RWPE2 (cell line): ENCODE measurements around the gene MYH15.

Experiments used
- ATAC-seq: fragments of 200-7000 bp; cut with Tn5 transposase; 3 replicates; pipeline ENCODE4 v1.9.1; 2021; ENCODE audit warnings: low read depth
- DNase-seq: peaks from one replicate; pipeline ENCODE4 v3.0.0-alpha.2; 2020; ENCODE audit warnings: low spot score
- H3K27ac ChIP-seq: fragments of 450-650 bp; 2 replicates; pipeline ENCODE4 v1.5.1; 2017; ENCODE audit warnings: mild to moderate bottlenecking; ENCODE audit not compliant: poor library complexity, severe bottlenecking
- H3K27me3 ChIP-seq: fragments of 250-450 bp; sonication (Bioruptor Pico); 2 replicates; pipeline ENCODE4 v1.5.1; 2021; ENCODE audit warnings: mild to moderate bottlenecking, moderate library complexity; ENCODE audit not compliant: insufficient read depth, poor library complexity, severe bottlenecking
- H3K36me3 ChIP-seq: fragments of 250-450 bp; sonication (Bioruptor Pico); 2 replicates; pipeline ENCODE4 v1.5.1; 2020; ENCODE audit warnings: low read depth, mild to moderate bottlenecking, moderate library complexity
- H3K4me1 ChIP-seq: fragments of 250-450 bp; sonication (Bioruptor Pico); 2 replicates; pipeline ENCODE4 v1.5.1; 2021; ENCODE audit warnings: mild to moderate bottlenecking, moderate library complexity; ENCODE audit not compliant: insufficient read depth, poor library complexity, severe bottlenecking
- H3K4me3 ChIP-seq: fragments of 250-450 bp; sonication (Bioruptor Pico); 2 replicates; pipeline ENCODE4 v1.5.1; 2021; ENCODE audit warnings: mild to moderate bottlenecking, moderate library complexity; ENCODE audit not compliant: severe bottlenecking
- H3K9me3 ChIP-seq: fragments of 250-450 bp; sonication (Bioruptor Pico); 2 replicates; pipeline ENCODE4 v1.5.1; 2021; ENCODE audit warnings: mild to moderate bottlenecking, moderate library complexity; ENCODE audit not compliant: severe bottlenecking
- CTCF ChIP-seq: fragments of 450-650 bp; IDR thresholded peaks from one replicate; pipeline ENCODE4 v1.5.1; 2017; ENCODE audit warnings: mild to moderate bottlenecking, moderate library complexity; ENCODE audit not compliant: poor library complexity, severe bottlenecking

The MYH15 gene

DNA sequence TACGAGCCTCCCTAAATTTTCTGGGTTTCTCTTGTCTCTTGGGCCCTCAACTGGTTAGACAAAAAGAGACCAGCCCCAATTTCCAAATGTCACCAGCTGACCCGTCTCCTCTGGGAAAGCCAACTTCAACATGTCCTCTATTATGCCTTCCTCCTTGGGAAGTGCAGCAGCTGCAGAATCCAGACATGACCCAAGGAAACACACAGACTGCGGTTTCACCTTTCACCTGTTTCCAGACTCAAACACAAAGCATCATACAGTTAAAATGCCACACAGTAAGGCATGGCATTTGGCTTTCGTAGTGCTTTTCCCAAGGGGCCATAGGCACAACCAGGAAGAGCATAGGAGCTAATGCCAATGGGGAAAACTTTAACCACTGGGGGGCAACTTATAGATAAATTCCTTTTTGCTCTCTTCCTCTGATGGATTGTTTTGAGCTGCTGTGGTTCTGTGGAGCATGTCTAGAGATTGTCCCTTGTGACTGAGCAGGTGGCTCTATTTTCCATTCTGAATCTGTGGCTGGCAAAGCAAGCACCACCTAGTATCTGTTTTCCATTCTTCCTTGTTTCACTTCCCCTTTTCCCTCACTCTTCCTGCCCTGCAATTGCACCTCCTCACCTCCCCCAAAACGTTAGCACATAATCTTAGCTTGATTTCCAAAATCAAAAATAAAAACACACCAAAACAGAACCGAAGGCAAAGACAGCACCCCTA, 164.7 kb downstream of the MYH15 start:
- ATAC-seq (no peak), DNase-seq (no peak)
- Histone ChIP-seq H3K27me3 (no peaks in the 10 kb centered on the region), H3K36me3 (no peaks in the 10 kb centered on the region), H3K9me3 (no peaks in the 10 kb centered on the region), H3K27ac (no peak overlapping the region), H3K4me1 (no peaks in the 10 kb centered on the region), H3K4me3 (no peak overlapping the region)
- no peak for TF ChIP-seq CTCF

DNA sequence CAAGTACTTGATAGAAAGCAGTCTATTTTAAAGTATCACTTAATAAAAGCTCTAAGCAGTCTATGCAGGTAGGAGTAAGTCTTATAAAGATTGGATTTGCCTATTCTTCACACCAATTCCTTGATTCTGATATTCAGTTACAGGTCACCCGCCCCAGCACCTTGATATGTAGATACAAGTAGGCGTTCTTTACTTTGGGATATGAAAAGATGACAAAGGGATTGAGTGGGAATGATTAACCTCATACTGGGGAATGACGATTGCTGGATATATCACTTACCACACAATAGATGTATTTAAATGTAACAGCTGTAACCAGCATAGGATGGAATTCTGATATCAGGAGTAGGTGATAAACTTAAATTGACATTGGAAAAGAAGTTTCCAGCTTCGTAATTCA, 166.9 kb downstream of the MYH15 start:
- Histone ChIP-seq H3K4me3 (no peak overlapping the region), H3K27me3 (no peaks in the 10 kb centered on the region), H3K36me3 (no peaks in the 10 kb centered on the region), H3K4me1 (no peaks in the 10 kb centered on the region), H3K9me3 (no peaks in the 10 kb centered on the region), H3K27ac (no peak overlapping the region)
- ATAC-seq (no peak), DNase-seq (no peak)
- TF ChIP-seq CTCF = no peak

GRCh38 chr3:108342837-108343486, 167.4 kb downstream of the MYH15 start:
- ATAC-seq = no peak

DNA sequence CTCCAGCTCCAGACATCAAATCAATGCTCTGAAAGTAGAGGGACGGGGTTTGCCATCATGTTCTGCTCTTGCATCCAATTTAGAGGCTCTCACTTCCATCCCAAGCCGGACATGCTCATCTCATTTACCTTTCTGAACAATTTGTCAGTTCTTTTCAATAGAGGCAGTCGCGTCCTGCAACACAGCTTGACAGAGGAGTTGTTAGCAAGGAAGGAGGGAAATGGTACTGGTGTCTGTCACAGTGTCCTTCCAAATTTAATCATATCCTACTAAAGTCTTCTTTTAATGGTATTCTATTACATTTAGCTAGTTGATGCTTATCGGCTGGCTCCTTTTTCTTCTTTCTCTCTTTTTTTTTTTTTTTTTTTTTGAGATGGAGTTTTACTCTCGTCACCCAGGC, 168.5 kb downstream of the MYH15 start:
- no peak for DNase-seq
- Histone ChIP-seq H3K27me3 (no peaks in the 10 kb centered on the region), H3K4me3 (no peak overlapping the region), H3K9me3 (no peaks in the 10 kb centered on the region), H3K27ac (no peak overlapping the region), H3K36me3 (no peaks in the 10 kb centered on the region), H3K4me1 (no peaks in the 10 kb centered on the region)
- no peak for TF ChIP-seq CTCF
- ATAC-seq = no peak

More at GRCh38 chr3:108342837-108343486, 167.4 kb downstream of the MYH15 start:
- H3K4me1 ChIP-seq = no peaks in the 10 kb centered on the region
- H3K36me3 ChIP-seq = no peaks in the 10 kb centered on the region
- DNase-seq = no peak
- no peaks in the 10 kb centered on the region for H3K9me3 ChIP-seq
- TF ChIP-seq CTCF = no peak
- H3K4me3 ChIP-seq = no peak overlapping the region
- no peaks in the 10 kb centered on the region for H3K27me3 ChIP-seq
- H3K27ac ChIP-seq = no peak overlapping the region

DNA sequence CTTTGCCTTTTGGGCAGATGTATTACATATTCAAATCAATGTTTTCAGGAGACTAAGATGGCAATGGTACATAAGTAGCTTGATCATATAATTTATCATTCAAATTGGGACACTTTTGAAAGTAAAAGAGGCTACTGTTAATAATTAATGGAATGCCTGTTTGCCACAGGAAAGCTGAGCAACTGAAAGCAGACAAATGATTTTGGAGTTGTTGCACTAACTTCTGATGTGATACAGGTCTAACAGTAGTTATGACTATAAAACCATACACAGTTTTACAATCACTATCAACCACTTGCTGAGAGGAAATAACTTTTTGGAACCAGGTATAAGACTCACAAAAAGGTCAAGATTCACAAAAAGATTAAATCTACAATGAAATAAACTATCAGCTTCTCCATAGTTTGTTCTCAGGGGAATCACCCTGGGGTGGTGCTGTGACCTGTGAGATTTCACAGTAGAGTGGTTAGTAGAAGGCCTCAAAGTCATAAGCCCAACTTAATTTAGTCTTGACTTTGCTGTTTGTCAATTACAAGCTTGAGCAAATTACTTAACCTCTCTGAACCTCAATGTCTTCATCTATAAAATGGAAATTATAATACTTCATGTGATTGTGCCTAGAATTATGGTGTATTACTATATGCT, 171.4 kb downstream of the MYH15 start:
- DNase-seq (no peak), ATAC-seq (no peak)
- TF ChIP-seq CTCF = no peak
- Histone ChIP-seq H3K27ac (no peak overlapping the region), H3K9me3 (no peaks in the 10 kb centered on the region), H3K4me1 (no peaks in the 10 kb centered on the region), H3K36me3 (no peaks in the 10 kb centered on the region), H3K27me3 (no peaks in the 10 kb centered on the region), H3K4me3 (no peak overlapping the region)
